Hepatocyte (in vitro differentiated cells): ENCODE data around the gene ALB.

Experiments
- EZH2 ChIP-seq: fragments of 200-600 bp; sonication (generic); IDR thresholded peaks from 2 replicates; pipeline ENCODE4 v1.6.1; 2016; ENCODE audit warnings: antibody characterized with exemption, mild to moderate bottlenecking, borderline replicate concordance
- EZH2phosphoT487 ChIP-seq: fragments of 200-600 bp; sonication (generic); IDR thresholded peaks from one replicate; pipeline ENCODE4 v1.6.1; 2018; ENCODE audit warnings: antibody characterized with exemption, mild to moderate bottlenecking, low read depth, moderate library complexity; ENCODE audit not compliant: unreplicated experiment, severe bottlenecking
- TF ChIP-seq, protein P1 (sequence below): fragments of 200-600 bp; sonication (generic); IDR thresholded peaks from 2 replicates; pipeline ENCODE4 v1.5.1; 2016; ENCODE audit warnings: antibody characterized with exemption, mild to moderate bottlenecking; ENCODE audit not compliant: poor library complexity

DNA sequence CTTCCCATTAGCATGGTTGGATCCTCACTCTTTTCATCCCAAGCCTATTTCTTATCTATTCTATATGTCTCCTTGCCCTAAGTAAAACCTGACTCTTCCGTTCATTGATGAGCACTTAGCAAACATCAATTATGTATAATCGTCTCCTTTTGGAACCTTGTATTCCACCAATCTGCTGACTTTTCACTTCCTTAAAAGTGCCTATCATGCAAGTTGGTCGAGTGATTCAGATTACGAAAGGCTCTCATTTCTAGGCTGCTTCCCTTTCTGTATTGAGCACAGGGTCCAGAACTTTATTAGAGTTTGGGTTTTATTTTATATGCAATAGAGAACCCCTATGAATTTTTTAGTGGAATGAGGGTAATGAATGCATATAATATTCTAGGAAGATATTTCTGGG, 27.1 kb upstream of the ALB start:
- TF ChIP-seq, protein P1, sequence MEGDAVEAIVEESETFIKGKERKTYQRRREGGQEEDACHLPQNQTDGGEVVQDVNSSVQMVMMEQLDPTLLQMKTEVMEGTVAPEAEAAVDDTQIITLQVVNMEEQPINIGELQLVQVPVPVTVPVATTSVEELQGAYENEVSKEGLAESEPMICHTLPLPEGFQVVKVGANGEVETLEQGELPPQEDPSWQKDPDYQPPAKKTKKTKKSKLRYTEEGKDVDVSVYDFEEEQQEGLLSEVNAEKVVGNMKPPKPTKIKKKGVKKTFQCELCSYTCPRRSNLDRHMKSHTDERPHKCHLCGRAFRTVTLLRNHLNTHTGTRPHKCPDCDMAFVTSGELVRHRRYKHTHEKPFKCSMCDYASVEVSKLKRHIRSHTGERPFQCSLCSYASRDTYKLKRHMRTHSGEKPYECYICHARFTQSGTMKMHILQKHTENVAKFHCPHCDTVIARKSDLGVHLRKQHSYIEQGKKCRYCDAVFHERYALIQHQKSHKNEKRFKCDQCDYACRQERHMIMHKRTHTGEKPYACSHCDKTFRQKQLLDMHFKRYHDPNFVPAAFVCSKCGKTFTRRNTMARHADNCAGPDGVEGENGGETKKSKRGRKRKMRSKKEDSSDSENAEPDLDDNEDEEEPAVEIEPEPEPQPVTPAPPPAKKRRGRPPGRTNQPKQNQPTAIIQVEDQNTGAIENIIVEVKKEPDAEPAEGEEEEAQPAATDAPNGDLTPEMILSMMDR, result no peak
- TF ChIP-seq EZH2phosphoT487, result no peak
- no peak for TF ChIP-seq EZH2
